GM23248 (cell line): ENCODE data around the gene KIF2A. TPM values are rescaled to one million over a fixed set of nuclear protein-coding genes. Genes with fewer than 3 reads are reported as not detected.
A peak's percentile ranks its signal among the peaks of the same experiment; 100 is the strongest.

Experiments
- DNase-seq: peaks from one replicate; pipeline ENCODE4 v3.0.0-alpha.2; 2015
- H2AFZ ChIP-seq: fragments of 200-600 bp; sonication (generic); 2 replicates; pipeline ENCODE4 v1.6.1; 2016; ENCODE audit warnings: antibody characterized with exemption
- H3F3A ChIP-seq: fragments of 200-600 bp; sonication (generic); 2 replicates; pipeline ENCODE4 v1.6.1; 2016; ENCODE audit warnings: mild to moderate bottlenecking, antibody characterized with exemption, mixed run types; ENCODE audit not compliant: insufficient read depth
- H3K27ac ChIP-seq: fragments of 200-600 bp; sonication (generic); 2 replicates; pipeline ENCODE4 v1.5.1; 2016; ENCODE audit warnings: mild to moderate bottlenecking
- H3K27me3 ChIP-seq: fragments of 200-600 bp; sonication (generic); replicated peaks from 2 replicates; pipeline ENCODE4 v1.6.1; 2016; ENCODE audit warnings: mild to moderate bottlenecking; ENCODE audit not compliant: insufficient read depth
- H3K36me3 ChIP-seq: fragments of 200-600 bp; sonication (generic); 2 replicates; pipeline ENCODE4 v1.6.1; 2016; ENCODE audit warnings: low read depth, mild to moderate bottlenecking
- H3K4me1 ChIP-seq: fragments of 200-600 bp; sonication (generic); 2 replicates; pipeline ENCODE4 v1.6.1; 2016; ENCODE audit warnings: mild to moderate bottlenecking; ENCODE audit not compliant: insufficient read depth
- H3K4me2 ChIP-seq: fragments of 200-600 bp; sonication (generic); one replicate; pipeline ENCODE4 v1.6.1; 2016; ENCODE audit warnings: mild to moderate bottlenecking; ENCODE audit not compliant: unreplicated experiment
- H3K4me3 ChIP-seq: fragments of 200-600 bp; sonication (generic); 2 replicates; pipeline ENCODE4 v1.5.1; 2016; ENCODE audit warnings: mild to moderate bottlenecking
- H3K79me2 ChIP-seq: fragments of 200-600 bp; sonication (generic); 2 replicates; pipeline ENCODE4 v1.6.1; 2016; ENCODE audit warnings: mild to moderate bottlenecking; ENCODE audit not compliant: insufficient read depth
- H3K9ac ChIP-seq: fragments of 200-600 bp; sonication (generic); 2 replicates; pipeline ENCODE4 v1.6.1; 2016; ENCODE audit warnings: mild to moderate bottlenecking
- H3K9me2 ChIP-seq: fragments of 200-600 bp; sonication (generic); 2 replicates; pipeline ENCODE4 v1.6.1; 2016; ENCODE audit warnings: mixed run types, mild to moderate bottlenecking, moderate library complexity; ENCODE audit not compliant: insufficient read depth
- H3K9me3 ChIP-seq: fragments of 200-600 bp; sonication (generic); one replicate; pipeline ENCODE4 v1.6.1; 2017; ENCODE audit warnings: low read depth
- H4K20me1 ChIP-seq: fragments of 200-600 bp; sonication (generic); 2 replicates; pipeline ENCODE4 v1.6.0; 2016; ENCODE audit not compliant: insufficient read depth
- EZH2 ChIP-seq: fragments of 200-600 bp; sonication (generic); IDR thresholded peaks from 2 replicates; pipeline ENCODE4 v1.6.1; 2018; ENCODE audit warnings: antibody characterized with exemption, mild to moderate bottlenecking; ENCODE audit not compliant: insufficient read depth, poor library complexity, severe bottlenecking
- EZH2phosphoT487 ChIP-seq: fragments of 200-600 bp; sonication (generic); IDR thresholded peaks from 2 replicates; pipeline ENCODE4 v1.6.1; 2018; ENCODE audit warnings: antibody characterized with exemption, moderate library complexity, mild to moderate bottlenecking, low read depth; ENCODE audit not compliant: insufficient read depth
- WGBS, 2 experiments: methylation state at CpG; one replicate each; pipeline ENCODE4 v1.1.6; 2015 to 2017; ENCODE audit warnings: low lambda C conversion rate in 2 of 2, low coverage in 1 of 2; ENCODE audit errors: missing lambda C conversion rate in 2 of 2; 5-methylcytosine and 5-hydroxymethylcytosine counted together
- in situ Hi-C: fragments of 300-500 bp; cut with MboI; formaldehyde crosslinking; loops from 2 replicates; pipeline ENCODE4 v1.15.0; 2020
- polyA plus RNA-seq: library from polyadenylated mRNA; unstranded; fragments of >200 nt; fragmentation: Nextera tagmentation; extraction: Ambion mirVana; gene quantifications from 2 replicates; pipeline ENCODE4 v1.2.1, GENCODE V29; 2016
- total RNA-seq: library from RNA; depleted of rRNA; stranded (reverse); fragments of >200 nt; shearing (Covaris generic); gene quantifications from 2 replicates; pipeline ENCODE4 v1.2.3, GENCODE V29; 2014

Gene KIF2A
- total and polyA plus RNA-seq, 2 experiments from 2014 or later = 38.2 to 40.0 TPM

DNA sequence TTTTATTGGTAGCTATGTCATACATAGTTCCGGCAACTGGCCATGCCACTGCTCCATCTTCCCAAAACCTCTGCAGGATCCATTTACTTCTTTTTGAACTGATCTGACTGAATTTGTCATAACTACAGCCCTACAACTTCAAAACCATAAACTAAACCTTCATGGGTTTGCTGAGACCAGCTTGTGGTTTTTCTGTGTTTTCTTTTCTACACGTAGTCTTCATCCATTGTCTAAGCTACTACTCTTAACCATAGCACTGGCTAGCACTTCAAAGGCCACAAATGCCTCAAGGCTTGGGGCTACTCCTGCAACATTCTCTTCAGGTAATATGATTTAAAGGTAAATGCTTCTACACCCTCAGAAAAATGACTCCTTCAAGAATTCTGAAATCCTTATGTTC is 9.0 kb upstream of the KIF2A start:
- Histone ChIP-seq H3K9me3 (no peaks in the 10 kb centered on the region), H3F3A (no peaks in the 10 kb centered on the region), H3K27me3 (no peaks in the 10 kb centered on the region; the same call in 1 of the 2 replicates), H3K79me2 (no peaks in the 10 kb centered on the region), H3K36me3 (no peaks in the 10 kb centered on the region), H3K4me1 (no peaks in the 10 kb centered on the region), H3K9me2 (no peaks in the 10 kb centered on the region), H3K9ac (no peak overlapping the region), H3K4me2 (no peak overlapping the region), H3K27ac (no peak overlapping the region), H2AFZ (no peak overlapping the region), H4K20me1 (no peaks in the 10 kb centered on the region), H3K4me3 (no peak overlapping the region)
- DNase-seq = no peak
- in situ Hi-C loops = no loop called here
- 52 to 54% methylated on average over 2 of the region's 2 CpGs for WGBS, 2 experiments
- no peak for TF ChIP-seq EZH2phosphoT487
- TF ChIP-seq EZH2 = no peak

DNA sequence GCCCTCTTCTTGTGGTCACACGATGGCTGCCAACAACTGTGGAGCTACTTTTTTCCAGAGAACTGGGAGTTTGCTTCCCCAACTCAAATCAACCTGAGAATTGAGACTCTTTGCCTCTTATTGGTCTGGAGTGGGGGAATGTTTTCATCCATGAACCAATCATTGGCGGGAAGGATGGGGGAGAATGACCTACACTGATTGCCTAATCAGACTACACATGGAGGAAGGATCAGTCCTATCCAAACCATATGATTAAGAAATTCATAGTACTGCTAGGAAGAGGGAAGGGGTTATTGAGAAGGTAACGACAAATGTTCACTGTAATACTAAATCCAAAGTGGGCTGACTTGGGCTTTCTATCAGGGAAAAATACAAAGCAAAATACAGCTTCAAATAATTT is 7.9 kb upstream of the KIF2A start:
- Histone ChIP-seq H3K9me3 (no peaks in the 10 kb centered on the region), H4K20me1 (no peaks in the 10 kb centered on the region), H3K36me3 (no peaks in the 10 kb centered on the region), H3K9ac (no peak overlapping the region), H3K4me1 (no peaks in the 10 kb centered on the region), H3K27ac (no peak overlapping the region), H3F3A (no peaks in the 10 kb centered on the region), H3K27me3 (no peaks in the 10 kb centered on the region; the same call in 1 of the 2 replicates), H2AFZ (no peak overlapping the region), H3K4me2 (no peak overlapping the region), H3K9me2 (no peaks in the 10 kb centered on the region), H3K79me2 (no peaks in the 10 kb centered on the region), H3K4me3 (no peak overlapping the region)
- 47 to 54% methylated on average over 3 of the region's 3 CpGs for whole genome bisulfite sequencing, 2 experiments
- in situ Hi-C loops = no loop called here
- no peak for TF ChIP-seq EZH2
- no peak for TF ChIP-seq EZH2phosphoT487
- no peak for DNase-seq

DNA sequence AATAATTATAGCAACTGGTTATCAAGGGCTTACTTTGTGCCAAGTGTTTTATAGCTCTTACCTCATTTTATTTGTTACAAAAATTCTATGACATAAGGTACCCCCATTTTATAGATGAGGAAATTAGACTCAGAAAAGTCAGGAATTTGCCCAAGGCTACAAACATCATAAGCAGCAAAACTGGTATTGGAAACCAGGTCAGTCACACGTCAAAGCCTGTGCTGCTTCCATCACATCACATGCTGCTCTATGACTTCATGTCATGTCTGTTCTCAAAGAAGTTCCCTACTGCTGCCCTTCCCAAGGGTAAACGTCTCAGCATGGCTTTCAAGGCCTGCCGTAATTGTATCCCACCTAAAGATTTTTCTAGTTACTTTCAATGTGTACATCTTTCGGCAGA is 6.9 kb upstream of the KIF2A start:
- H3K9me2 ChIP-seq = no peaks in the 10 kb centered on the region
- in situ Hi-C loops = no loop called here
- H3F3A ChIP-seq = no peaks in the 10 kb centered on the region
- no peaks in the 10 kb centered on the region for H3K79me2 ChIP-seq
- DNase-seq = no peak
- no peak overlapping the region for H2AFZ ChIP-seq
- no peaks in the 10 kb centered on the region for H3K9me3 ChIP-seq
- H3K4me2 ChIP-seq = no peak overlapping the region
- H4K20me1 ChIP-seq = no peaks in the 10 kb centered on the region
- H3K9ac ChIP-seq = no peak overlapping the region
- H3K36me3 ChIP-seq = no peaks in the 10 kb centered on the region
- H3K27ac ChIP-seq = no peak overlapping the region
- no peaks in the 10 kb centered on the region; the same call in 1 of the 2 replicates for H3K27me3 ChIP-seq
- no peak for TF ChIP-seq EZH2phosphoT487
- TF ChIP-seq EZH2 = no peak
- H3K4me3 ChIP-seq = no peak overlapping the region
- WGBS, 2 experiments = 38 to 47% methylated on average over 4 of the region's 4 CpGs
- H3K4me1 ChIP-seq = no peaks in the 10 kb centered on the region

DNA sequence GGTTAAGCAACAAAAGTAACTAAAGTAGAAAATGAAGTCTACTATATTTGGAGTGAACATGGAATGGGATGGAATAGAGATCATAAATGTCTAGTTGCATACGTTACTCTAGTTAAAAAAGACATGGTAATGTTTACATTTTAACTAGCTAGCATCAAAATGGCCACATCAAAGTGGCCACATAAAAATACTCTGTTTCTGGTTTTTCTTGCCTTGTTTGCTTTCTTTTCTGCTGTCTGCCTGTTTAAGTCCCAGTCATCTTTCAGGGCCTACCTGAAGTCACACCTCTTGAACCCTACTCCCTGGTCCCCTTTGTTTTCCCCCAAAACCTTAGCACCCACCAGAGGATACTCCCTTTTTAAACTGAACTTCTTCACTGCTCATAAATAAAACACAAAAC is 6.4 kb upstream of the KIF2A start:
- in situ Hi-C loops = no loop called here
- Histone ChIP-seq H3K4me2 (no peak overlapping the region), H3K9me2 (no peaks in the 10 kb centered on the region), H3K9ac (no peak overlapping the region), H3K27me3 (no peaks in the 10 kb centered on the region; the same call in 1 of the 2 replicates), H3K4me3 (no peak overlapping the region), H2AFZ (no peak overlapping the region; the same call in 1 of the 2 replicates), H3K4me1 (no peaks in the 10 kb centered on the region), H3K27ac (no peak overlapping the region), H3K9me3 (no peaks in the 10 kb centered on the region), H3K79me2 (no peaks in the 10 kb centered on the region), H3F3A (no peaks in the 10 kb centered on the region), H4K20me1 (no peaks in the 10 kb centered on the region), H3K36me3 (no peaks in the 10 kb centered on the region)
- TF ChIP-seq EZH2phosphoT487 = no peak
- TF ChIP-seq EZH2 = no peak
- 26 to 42% methylated on average over 1 of the region's 1 CpG for WGBS, 2 experiments
- no peak for DNase-seq

DNA sequence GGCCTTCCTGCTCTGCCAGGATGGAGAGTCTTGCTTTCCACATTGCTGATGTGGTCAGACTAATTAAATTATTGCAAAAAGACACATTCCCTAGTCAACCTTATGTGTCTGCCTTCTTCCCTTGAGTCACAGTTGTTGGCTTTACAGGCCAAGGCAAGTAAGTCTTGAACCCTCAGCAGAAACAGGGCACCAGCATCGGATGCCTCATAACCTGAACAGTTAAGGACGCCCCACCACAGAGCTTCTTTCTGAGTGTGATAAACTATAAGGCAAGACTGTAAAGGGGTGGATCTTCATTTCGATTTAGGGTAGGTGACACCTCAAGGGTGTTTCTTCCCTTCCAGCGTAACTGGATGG is 670 bp upstream of the KIF2A start:
- 0 out of 2 replicates have a peak, but pooled peaks cover 5% of the 10 kb centered on the region for H3K4me1 ChIP-seq
- 59% methylated on average over 4 of the region's 4 CpGs for WGBS, 2 experiments
- no peaks in the 10 kb centered on the region for H3K36me3 ChIP-seq
- TF ChIP-seq EZH2phosphoT487 (no peak), EZH2 (no peak)
- H3K27ac ChIP-seq = peak overlapping the region; percentile 71
- H3K9ac ChIP-seq = peak overlapping the region; percentile 89
- H2AFZ ChIP-seq = peak overlapping the region; percentile 98
- H4K20me1 ChIP-seq = no peaks in the 10 kb centered on the region; the same call in 1 of the 2 replicates
- H3F3A ChIP-seq = no peaks in the 10 kb centered on the region
- no peaks in the 10 kb centered on the region for H3K9me2 ChIP-seq
- in situ Hi-C loops = no loop called here
- H3K4me3 ChIP-seq = peak overlapping the region; percentile 88
- H3K79me2 ChIP-seq = peaks cover 41% of the 10 kb centered on the region
- H3K27me3 ChIP-seq = no peaks in the 10 kb centered on the region
- H3K4me2 ChIP-seq = peak overlapping the region; percentile 75
- peak; percentile 24 for DNase-seq
- no peaks in the 10 kb centered on the region for H3K9me3 ChIP-seq
